KOPT-K1 (cell line): Measurements from ENCODE around the gene DGKA.
"Not testable (repeated sequence)": the region's sequence is repeated elsewhere in the genome, so short reads cannot be mapped to it uniquely, and the experiment has no call there.

ENCODE experiments used
- H3K27ac ChIP-seq: fragments of 200-600 bp; sonication (generic); 2 replicates; pipeline ENCODE4 v1.5.1; 2016; ENCODE audit warnings: antibody characterized with exemption, mild to moderate bottlenecking, low read depth, low read length; ENCODE audit not compliant: poor library complexity, severe bottlenecking
- H3K36me3 ChIP-seq: fragments of 200-600 bp; sonication (generic); 2 replicates; pipeline ENCODE4 v1.5.1; 2017; ENCODE audit warnings: antibody characterized with exemption, mild to moderate bottlenecking, low read length, moderate library complexity; ENCODE audit not compliant: insufficient read depth
- H3K9me3 ChIP-seq: fragments of 200-600 bp; sonication (generic); 2 replicates; pipeline ENCODE4 v1.5.1; 2017; ENCODE audit warnings: antibody characterized with exemption, low read length, mild to moderate bottlenecking; ENCODE audit not compliant: insufficient read depth, poor library complexity, severe bottlenecking

Gene DGKA

GRCh38 chr12:55930771-55931316, at the start of gene DGKA:
Gene DGKA (plus strand): TSS chr12:55931162. CDS start chr12:55936504, 5,342 bp downstream.
- no peaks in the 10 kb centered on the region for H3K9me3 ChIP-seq
- peaks cover 34% of the 10 kb centered on the region for H3K36me3 ChIP-seq
- H3K27ac ChIP-seq = peak within 1 kb of the TSS; percentile 98

GRCh38 chr12:55885113-55885512, 45.8 kb upstream of the DGKA start:
- Histone ChIP-seq H3K27ac (no peak overlapping the region), H3K36me3 (no peaks in the 10 kb centered on the region), H3K9me3 (no peaks in the 10 kb centered on the region)

GRCh38 chr12:55891310-55891709, 39.7 kb upstream of the DGKA start:
- Histone ChIP-seq H3K36me3 (no peaks in the 10 kb centered on the region), H3K9me3 (no peaks in the 10 kb centered on the region), H3K27ac (no peak overlapping the region)

- Histone ChIP-seq H3K9me3 (no peaks in the 10 kb centered on the region), H3K36me3 (no peaks in the 10 kb centered on the region), H3K27ac (no peak overlapping the region)
These were observed 37.2 kb upstream of the DGKA start for GRCh38 chr12:55893723-55894122.

GRCh38 chr12:55899082-55899481, 31.9 kb upstream of the DGKA start:
- no peaks in the 10 kb centered on the region for H3K9me3 ChIP-seq
- H3K27ac ChIP-seq = no peak overlapping the region
- peaks cover 23% of the 10 kb centered on the region for H3K36me3 ChIP-seq

GRCh38 chr12:55901881-55902490, 29.0 kb upstream of the DGKA start:
- peaks cover 23% of the 10 kb centered on the region for H3K36me3 ChIP-seq
- H3K9me3 ChIP-seq = no peaks in the 10 kb centered on the region
- H3K27ac ChIP-seq = no peak overlapping the region

- H3K36me3 ChIP-seq = peaks cover 23% of the 10 kb centered on the region
- H3K27ac ChIP-seq = no peak overlapping the region
- no peaks in the 10 kb centered on the region for H3K9me3 ChIP-seq
These were observed 24.9 kb upstream of the DGKA start for GRCh38 chr12:55906056-55906455.

GRCh38 chr12:55908726-55909512, 22.0 kb upstream of the DGKA start:
- H3K36me3 ChIP-seq = peaks cover 19% of the 10 kb centered on the region
- no peaks in the 10 kb centered on the region for H3K9me3 ChIP-seq
- no peak overlapping the region for H3K27ac ChIP-seq

- Histone ChIP-seq H3K27ac (no peak overlapping the region), H3K36me3 (peaks cover 25% of the 10 kb centered on the region), H3K9me3 (no peaks in the 10 kb centered on the region)
These were observed 21.5 kb upstream of the DGKA start for GRCh38 chr12:55909513-55909884.

- Histone ChIP-seq H3K9me3 (no peaks in the 10 kb centered on the region), H3K27ac (no peak overlapping the region), H3K36me3 (peaks cover 49% of the 10 kb centered on the region)
These were observed 18.1 kb upstream of the DGKA start for GRCh38 chr12:55912908-55913307.

GRCh38 chr12:55915482-55915859, 15.5 kb upstream of the DGKA start:
- H3K9me3 ChIP-seq = no peaks in the 10 kb centered on the region
- no peak overlapping the region for H3K27ac ChIP-seq
- H3K36me3 ChIP-seq = peaks cover 70% of the 10 kb centered on the region

GRCh38 chr12:55919032-55919431, 11.9 kb upstream of the DGKA start:
- not testable (repeated sequence) for H3K27ac ChIP-seq, H3K9me3 ChIP-seq
- H3K36me3 ChIP-seq = peaks cover 61% of the 10 kb centered on the region

- H3K36me3 ChIP-seq = peaks cover 40% of the 10 kb centered on the region
- H3K27ac ChIP-seq = no peak overlapping the region
- no peaks in the 10 kb centered on the region for H3K9me3 ChIP-seq
These were observed 8.8 kb upstream of the DGKA start for GRCh38 chr12:55922126-55922525.

- H3K36me3 ChIP-seq = peaks cover 35% of the 10 kb centered on the region
- H3K27ac ChIP-seq = not testable (repeated sequence)
These were observed 7.3 kb upstream of the DGKA start for GRCh38 chr12:55923648-55924047.

GRCh38 chr12:55925371-55925770, 5.6 kb upstream of the DGKA start:
- Histone ChIP-seq H3K9me3 (no peaks in the 10 kb centered on the region), H3K27ac (peak overlapping the region; percentile 98), H3K36me3 (peaks cover 19% of the 10 kb centered on the region)

More at GRCh38 chr12:55923648-55924047, 7.3 kb upstream of the DGKA start:
- not testable (repeated sequence) for H3K9me3 ChIP-seq
